Stimulated activated CD4-positive, alpha-beta T cell treated with anti-CD3 and anti-CD28 coated beads, Interleukin-15, amount 100 ng/mL, for 48 hours (primary cell): ENCODE results near the gene NELFA.
"Not testable (repeated sequence)": the region's sequence is repeated elsewhere in the genome, so short reads cannot be mapped to it uniquely, and the experiment has no call there.

Source experiments
- DNase-seq, 2 donors: peaks; one replicate each; pipeline ENCODE4 v3.0.0-alpha.2; 2020; ENCODE audit warnings: low read depth in 2 of 2

NELFA gene

GRCh38 chr4:1993718-1994516 lies 14.9 kb downstream of the NELFA start:
- not testable (repeated sequence) for DNase-seq

- DNase-seq, result no peak
Observed at GRCh38 chr4:1993169-1993516, 15.6 kb downstream of the NELFA start.

GRCh38 chr4:1992468-1993168 lies 16.2 kb downstream of the NELFA start:
- no peak for DNase-seq

GRCh38 chr4:1991596-1992434 lies 17.0 kb downstream of the NELFA start:
- DNase-seq, result no peak

GRCh38 chr4:1991087-1991486 lies 17.7 kb downstream of the NELFA start:
- DNase-seq, result no peak

GRCh38 chr4:1990676-1991075 lies 18.1 kb downstream of the NELFA start:
- DNase-seq, result no peak

- DNase-seq, result no peak
Observed at GRCh38 chr4:1990348-1990645, 18.5 kb downstream of the NELFA start.

- no peak for DNase-seq
Observed at GRCh38 chr4:1989533-1990347, 19.0 kb downstream of the NELFA start.

GRCh38 chr4:1988327-1988724 lies 20.4 kb downstream of the NELFA start:
- no peak for DNase-seq

GRCh38 chr4:1987721-1988326 lies 20.9 kb downstream of the NELFA start:
- DNase-seq, result no peak

GRCh38 chr4:1987296-1987695 lies 21.5 kb downstream of the NELFA start:
- DNase-seq, result no peak

GRCh38 chr4:1986578-1987210 lies 22.1 kb downstream of the NELFA start:
- DNase-seq, result no peak

GRCh38 chr4:1985780-1986577 lies 22.8 kb downstream of the NELFA start:
- no peak for DNase-seq

GRCh38 chr4:1985294-1985693 lies 23.5 kb downstream of the NELFA start:
- DNase-seq, result no peak

- no peak for DNase-seq
Observed at GRCh38 chr4:1984406-1985191, 24.2 kb downstream of the NELFA start.

- DNase-seq, result no peak
Observed at GRCh38 chr4:1983846-1984405, 24.8 kb downstream of the NELFA start.

- no peak for DNase-seq
Observed at GRCh38 chr4:1983053-1983845, 25.5 kb downstream of the NELFA start.
